Subcutaneous adipose tissue (tissue), 4 donors: ENCODE results near the gene MMRN2. TPM values are rescaled to one million over a fixed set of nuclear protein-coding genes. Genes with fewer than 3 reads are reported as not detected.

Source experiments
- CTCF ChIP-seq: fragments of 450-650 bp; IDR thresholded peaks from one replicate; pipeline ENCODE4 v1.5.1; 2016; ENCODE audit warnings: low read depth, mild to moderate bottlenecking, control low read depth, antibody characterized with exemption, moderate library complexity
- total RNA-seq, 4 donors: library from RNA; depleted of rRNA; stranded (reverse); fragments of >200 nt; gene quantifications; one replicate each; pipeline ENCODE4 v1.1.0, GENCODE V29; 2016

Gene MMRN2
- total RNA-seq, 4 donors from 2014 or later = 22.9 to 120 (median 50.6) TPM

GRCh38 chr10:86956195-86956847, 1.1 kb downstream of the MMRN2 start:
- no peak for TF ChIP-seq CTCF

- TF ChIP-seq CTCF = no peak
Measured at GRCh38 chr10:86955501-86956194, 1.8 kb downstream of the MMRN2 start.

- TF ChIP-seq CTCF = no peak
Measured at GRCh38 chr10:86954681-86955500, 2.5 kb downstream of the MMRN2 start.

- TF ChIP-seq CTCF = no peak
Measured at GRCh38 chr10:86953747-86954680, 3.4 kb downstream of the MMRN2 start.

GRCh38 chr10:86952106-86952505, 5.3 kb downstream of the MMRN2 start:
- no peak for TF ChIP-seq CTCF

- TF ChIP-seq CTCF = no peak
Measured at GRCh38 chr10:86951184-86951761, 6.1 kb downstream of the MMRN2 start.
